Measurements from ENCODE around the gene FNTB.

The FNTB gene

DNA sequence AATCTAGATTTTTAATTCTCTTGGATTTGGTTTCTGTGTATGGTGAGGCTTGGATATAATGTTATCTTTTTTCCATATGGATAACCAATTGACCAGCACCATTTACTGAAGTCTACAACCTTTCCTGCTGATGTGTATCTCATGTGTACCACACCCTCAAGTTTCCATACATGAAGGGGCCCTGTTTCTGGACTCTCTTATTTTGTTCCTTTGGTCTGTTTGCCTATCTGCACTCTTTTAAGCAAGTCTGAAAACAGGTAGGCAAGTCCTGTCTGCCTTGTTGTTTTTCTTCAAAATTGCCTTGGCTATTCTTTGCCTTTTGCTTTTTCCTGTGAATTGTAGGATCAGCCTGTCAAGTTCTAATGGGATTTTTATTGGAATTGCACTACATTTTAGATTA is 71.0 kb downstream of the FNTB start:
- DNase-seq (ENCODE audit: low spot score in 2 of 2) (no peak), ATAC-seq (replicated peaks; ENCODE audit: extremely low read depth, poor library complexity, severe bottlenecking) (no peak)
- Mint-ChIP-seq H3K36me3 (ENCODE audit: insufficient read depth) (peaks cover 21% of the 10 kb centered on the region), H3K4me3 (no peak overlapping the region), H3K27ac (ENCODE audit: low read depth) (peak overlapping the region; percentile 41), H3K27me3 (no peaks in the 10 kb centered on the region), H3K9me3 (no peaks in the 10 kb centered on the region), H3K4me1 (peaks cover 3% of the 10 kb centered on the region)

DNA sequence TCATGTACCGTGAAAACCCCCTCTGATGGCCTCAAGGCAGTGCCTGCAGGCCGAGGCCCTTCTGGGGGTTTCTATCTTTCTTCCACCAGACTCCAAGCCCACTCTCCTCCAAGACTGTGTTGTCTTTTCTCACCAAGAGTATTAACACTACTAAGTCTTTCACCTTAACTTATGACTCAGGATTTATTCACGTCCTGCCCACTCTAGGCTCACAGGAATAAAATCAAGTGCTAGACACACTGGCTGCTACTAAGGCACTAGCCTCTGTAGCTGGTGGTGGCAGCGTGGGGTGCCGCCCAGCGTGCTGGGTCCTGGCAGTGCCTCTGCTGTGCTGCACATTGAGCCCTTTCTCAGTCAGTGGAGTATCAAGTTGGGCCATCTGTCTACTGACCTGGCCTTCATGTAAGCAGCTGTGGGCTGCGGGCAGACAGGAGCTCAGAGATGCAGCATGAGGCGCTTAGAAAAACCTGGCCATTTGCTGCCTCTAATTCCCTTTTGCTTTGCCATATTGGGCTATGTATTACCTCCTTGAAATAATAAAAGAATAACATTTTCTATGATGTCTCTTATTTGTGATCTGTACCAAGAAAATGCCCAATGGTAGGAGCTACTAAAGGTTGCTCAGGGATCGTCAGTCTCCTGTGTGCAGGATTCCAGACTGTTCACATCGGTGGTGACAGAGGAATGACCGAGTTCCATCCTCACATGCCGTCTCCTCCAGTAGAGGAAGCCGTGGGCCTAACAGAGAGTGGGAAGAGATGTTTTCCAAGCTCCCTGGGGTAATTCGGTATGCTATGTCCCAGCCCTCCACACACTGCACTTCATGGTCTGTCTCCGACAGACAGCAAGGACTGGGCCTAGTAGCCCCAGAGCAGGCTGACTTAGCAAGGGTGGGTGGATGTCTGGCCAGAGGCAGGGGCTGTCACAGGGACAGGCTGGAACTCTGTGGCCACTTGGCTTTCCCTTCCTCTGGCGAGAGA is 75.7 kb downstream of the FNTB start:
- H3K4me1 Mint-ChIP-seq = no peaks in the 10 kb centered on the region

DNA sequence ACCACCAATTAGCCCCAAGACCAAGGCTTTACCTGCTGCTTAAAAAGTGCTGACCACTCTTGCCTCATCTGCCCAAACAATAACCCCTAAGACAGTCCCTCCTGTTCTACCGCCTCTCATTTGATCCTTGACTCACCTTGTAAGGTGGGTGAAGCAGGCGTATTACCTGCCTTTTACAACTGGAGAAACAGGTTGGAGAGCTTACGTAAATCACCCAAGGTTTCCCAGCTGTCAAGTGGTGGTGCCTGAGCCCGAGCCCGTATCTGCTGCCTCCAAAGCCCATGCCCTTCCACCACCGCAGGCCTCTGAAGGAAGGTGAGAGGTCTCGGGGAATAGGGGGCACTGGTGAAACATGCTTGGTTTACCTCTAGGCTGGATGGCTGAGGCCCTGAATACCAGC is 79.0 kb downstream of the FNTB start:
- Mint-ChIP-seq H3K36me3 (ENCODE audit: insufficient read depth) (peaks cover 24% of the 10 kb centered on the region), H3K9me3 (no peaks in the 10 kb centered on the region)
- DNase-seq (ENCODE audit: low spot score in 2 of 2) = no peak

More for the DNA sequence above, 75.7 kb downstream of the FNTB start:
- ATAC-seq (replicated peaks; ENCODE audit: extremely low read depth, poor library complexity, severe bottlenecking) (no peak), DNase-seq (ENCODE audit: low spot score in 2 of 2) (no peak)
- H3K27ac Mint-ChIP-seq (ENCODE audit: low read depth) = no peak overlapping the region
- H3K4me3 Mint-ChIP-seq = no peak overlapping the region
- H3K9me3 Mint-ChIP-seq = no peaks in the 10 kb centered on the region
- peaks cover 25% of the 10 kb centered on the region for H3K36me3 Mint-ChIP-seq (ENCODE audit: insufficient read depth)
- H3K27me3 Mint-ChIP-seq = no peaks in the 10 kb centered on the region

DNA sequence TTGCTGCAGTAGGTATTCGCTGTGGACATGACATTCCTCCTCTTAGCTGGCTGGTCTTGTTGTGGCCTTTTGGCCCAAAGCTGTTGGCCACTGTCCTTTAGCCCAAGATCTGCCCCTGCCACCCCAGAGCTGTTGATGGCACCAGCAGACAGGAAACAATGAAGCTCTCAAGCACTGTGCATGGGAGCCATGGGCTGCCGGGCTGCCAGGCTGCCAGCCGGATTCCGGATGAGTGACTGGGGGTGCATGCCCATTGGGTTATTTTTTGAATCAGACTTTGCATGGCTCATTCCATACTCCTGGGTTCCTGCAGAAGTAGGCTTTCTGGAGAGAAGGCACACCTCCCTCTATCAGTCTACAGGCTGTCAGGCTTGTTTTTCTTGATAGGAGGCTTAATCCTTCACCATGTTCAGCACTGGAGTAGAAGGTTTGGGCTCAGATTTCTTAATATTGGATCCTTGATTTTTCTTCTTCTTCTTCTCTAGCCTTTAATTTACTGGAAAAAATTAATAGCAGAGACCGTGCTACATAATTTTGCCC is 83.2 kb downstream of the FNTB start:
- ATAC-seq (replicated peaks; ENCODE audit: extremely low read depth, poor library complexity, severe bottlenecking) (no peak), DNase-seq (ENCODE audit: low spot score in 2 of 2) (no peak)
- peaks cover 18% of the 10 kb centered on the region for H3K4me1 Mint-ChIP-seq
- peaks cover 25% of the 10 kb centered on the region for H3K36me3 Mint-ChIP-seq (ENCODE audit: insufficient read depth)
- H3K27ac Mint-ChIP-seq (ENCODE audit: low read depth) = no peak overlapping the region
- no peak overlapping the region for H3K4me3 Mint-ChIP-seq
- no peaks in the 10 kb centered on the region for H3K27me3 Mint-ChIP-seq
- no peaks in the 10 kb centered on the region for H3K9me3 Mint-ChIP-seq

More for the DNA sequence above, 79.0 kb downstream of the FNTB start:
- no peak for ATAC-seq (replicated peaks; ENCODE audit: extremely low read depth, poor library complexity, severe bottlenecking)
- no peak overlapping the region for H3K27ac Mint-ChIP-seq (ENCODE audit: low read depth)
- H3K4me1 Mint-ChIP-seq = no peaks in the 10 kb centered on the region
- no peak overlapping the region for H3K4me3 Mint-ChIP-seq
- no peaks in the 10 kb centered on the region for H3K27me3 Mint-ChIP-seq

DNA sequence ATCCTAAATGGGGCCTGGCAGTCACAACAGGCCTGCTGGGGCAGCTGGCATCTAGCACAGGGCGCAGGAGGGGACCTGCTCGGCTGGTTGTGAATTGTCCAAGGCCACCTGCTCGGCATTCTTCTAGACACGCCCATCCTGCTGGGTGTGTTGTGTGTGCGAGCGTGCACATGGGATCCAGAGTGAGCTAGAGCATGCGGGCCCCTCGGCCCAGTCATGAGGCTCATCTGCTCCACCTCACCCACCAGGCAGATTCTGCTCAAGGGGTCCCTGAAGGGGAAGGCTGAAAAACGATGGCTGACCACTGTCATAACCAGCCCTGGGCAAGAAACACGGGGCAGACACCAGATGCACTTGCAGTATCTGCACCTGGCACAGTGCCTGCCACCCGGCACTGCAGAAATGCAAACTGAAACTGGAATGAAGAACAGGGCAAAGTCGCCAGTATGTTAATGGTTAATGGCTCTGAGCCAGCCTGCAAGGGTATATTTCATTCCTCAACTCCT is 83.8 kb downstream of the FNTB start:
- H3K27ac Mint-ChIP-seq (ENCODE audit: low read depth) = no peak overlapping the region
- H3K36me3 Mint-ChIP-seq (ENCODE audit: insufficient read depth) = peaks cover 27% of the 10 kb centered on the region
- H3K4me3 Mint-ChIP-seq = no peak overlapping the region

DNA sequence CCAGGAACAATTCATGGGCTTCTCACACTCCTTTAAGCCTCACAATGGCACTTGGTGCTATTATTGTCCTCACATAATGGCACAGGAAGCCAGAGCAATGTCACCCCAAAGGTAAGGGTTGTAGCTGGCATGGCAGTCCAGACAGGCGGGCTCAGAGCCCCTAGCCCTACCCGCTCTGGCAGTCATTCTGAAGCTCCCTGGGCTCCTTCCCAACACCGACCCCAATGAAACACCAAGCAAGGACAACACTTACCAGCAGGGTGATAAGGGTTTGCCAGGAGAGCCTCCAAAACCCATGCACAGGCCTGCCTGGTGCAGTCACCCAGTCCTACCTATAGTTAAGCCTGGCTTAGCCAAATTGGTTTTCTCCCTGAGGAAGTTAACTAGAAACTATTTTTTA is 84.8 kb downstream of the FNTB start:
- ATAC-seq (replicated peaks; ENCODE audit: extremely low read depth, poor library complexity, severe bottlenecking) (no peak), DNase-seq (ENCODE audit: low spot score in 2 of 2) (no peak)
- Mint-ChIP-seq H3K27ac (ENCODE audit: low read depth) (no peak overlapping the region), H3K36me3 (ENCODE audit: insufficient read depth) (peaks cover 29% of the 10 kb centered on the region), H3K9me3 (no peaks in the 10 kb centered on the region), H3K27me3 (no peaks in the 10 kb centered on the region), H3K4me1 (peaks cover 32% of the 10 kb centered on the region), H3K4me3 (no peak overlapping the region)

More for the DNA sequence above, 83.8 kb downstream of the FNTB start:
- ATAC-seq (replicated peaks; ENCODE audit: extremely low read depth, poor library complexity, severe bottlenecking) (no peak), DNase-seq (ENCODE audit: low spot score in 2 of 2) (no peak)
- no peaks in the 10 kb centered on the region for H3K9me3 Mint-ChIP-seq
- peaks cover 24% of the 10 kb centered on the region for H3K4me1 Mint-ChIP-seq
- no peaks in the 10 kb centered on the region for H3K27me3 Mint-ChIP-seq

DNA sequence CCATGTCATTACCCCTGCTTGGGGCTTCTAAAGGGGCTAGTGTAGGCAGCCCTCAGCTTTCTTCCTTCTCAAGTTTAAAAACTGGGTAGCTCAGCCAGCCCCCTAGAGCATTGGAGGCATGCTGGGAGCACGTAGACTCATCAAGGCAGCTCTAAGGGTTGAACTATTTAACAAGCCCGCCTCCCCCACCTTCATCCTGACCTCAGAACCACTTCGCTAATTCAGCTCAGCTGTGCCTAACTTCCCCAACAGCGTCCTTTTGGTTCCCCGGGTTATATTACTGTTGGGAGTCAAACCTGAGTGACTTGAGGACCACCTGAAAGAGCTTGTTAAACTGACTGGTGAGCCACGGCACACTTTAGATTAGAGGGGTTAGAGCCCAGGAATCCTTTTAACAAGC is 85.6 kb downstream of the FNTB start:
- H3K4me1 Mint-ChIP-seq = peaks cover 32% of the 10 kb centered on the region
- H3K36me3 Mint-ChIP-seq (ENCODE audit: insufficient read depth) = peaks cover 34% of the 10 kb centered on the region
- no peaks in the 10 kb centered on the region for H3K27me3 Mint-ChIP-seq
- DNase-seq (ENCODE audit: low spot score in 2 of 2) (no peak), ATAC-seq (replicated peaks; ENCODE audit: extremely low read depth, poor library complexity, severe bottlenecking) (no peak)
- no peaks in the 10 kb centered on the region for H3K9me3 Mint-ChIP-seq
- H3K4me3 Mint-ChIP-seq = no peak overlapping the region
- H3K27ac Mint-ChIP-seq (ENCODE audit: low read depth) = no peak overlapping the region

DNA sequence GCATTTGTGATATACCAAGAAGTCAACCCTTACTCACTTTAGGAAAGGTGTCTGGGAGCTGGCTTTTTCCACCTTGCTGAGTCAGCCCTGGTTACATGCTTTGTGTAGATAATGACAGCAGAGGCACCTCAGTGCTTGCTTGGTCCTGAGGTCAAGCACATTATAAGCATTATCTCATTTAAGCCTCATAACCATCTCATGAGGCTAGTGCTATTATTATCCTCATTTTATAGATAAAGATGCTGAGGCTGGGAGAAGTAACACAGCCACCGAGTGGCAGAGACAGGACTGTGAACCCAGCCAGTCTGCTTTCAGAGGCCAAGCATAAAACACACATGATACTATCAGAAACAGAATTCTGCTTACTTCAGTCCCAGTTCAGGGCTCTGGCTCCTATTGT is 86.2 kb downstream of the FNTB start:
- H3K9me3 Mint-ChIP-seq = no peaks in the 10 kb centered on the region
- peaks cover 32% of the 10 kb centered on the region for H3K4me1 Mint-ChIP-seq
- no peaks in the 10 kb centered on the region for H3K27me3 Mint-ChIP-seq
- H3K36me3 Mint-ChIP-seq (ENCODE audit: insufficient read depth) = peaks cover 40% of the 10 kb centered on the region
- ATAC-seq (replicated peaks; ENCODE audit: extremely low read depth, poor library complexity, severe bottlenecking) = no peak
- no peak overlapping the region for H3K4me3 Mint-ChIP-seq
- DNase-seq (ENCODE audit: low spot score in 2 of 2) = no peak
- H3K27ac Mint-ChIP-seq (ENCODE audit: low read depth) = peak overlapping the region; percentile 38

DNA sequence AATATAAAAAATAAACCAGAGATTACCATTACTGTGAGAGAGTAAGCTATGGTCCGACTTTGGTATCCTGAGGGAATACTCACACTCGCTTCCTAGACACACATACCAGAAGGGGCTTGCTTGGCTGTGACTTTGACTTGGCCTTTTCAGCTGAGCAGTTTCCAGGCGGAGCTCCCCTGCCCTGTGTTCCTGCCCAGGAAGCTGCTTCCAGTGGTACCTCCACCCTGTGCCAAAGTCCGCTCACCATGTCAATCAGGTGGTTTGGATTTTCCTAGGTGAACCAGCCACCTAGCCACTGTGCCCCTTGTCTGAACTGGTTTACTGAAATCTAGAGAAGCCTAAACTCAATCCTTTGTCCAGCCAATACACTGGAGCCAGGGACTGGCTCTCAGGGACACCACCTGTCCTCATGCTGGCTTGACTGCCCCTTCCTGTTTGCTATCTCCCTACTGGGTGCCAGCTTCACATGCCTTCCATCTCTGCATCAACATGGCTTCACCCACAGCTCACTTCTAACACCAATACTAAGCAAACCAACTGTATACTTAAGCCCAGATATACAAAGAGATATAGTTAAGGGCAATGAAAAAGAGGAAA is 87.0 kb downstream of the FNTB start:
- H3K4me3 Mint-ChIP-seq = no peak overlapping the region
- H3K27ac Mint-ChIP-seq (ENCODE audit: low read depth) = peak overlapping the region; percentile 69
- peaks cover 32% of the 10 kb centered on the region for H3K4me1 Mint-ChIP-seq
- H3K9me3 Mint-ChIP-seq = no peaks in the 10 kb centered on the region
- ATAC-seq (replicated peaks; ENCODE audit: extremely low read depth, poor library complexity, severe bottlenecking) = no peak
- H3K27me3 Mint-ChIP-seq = no peaks in the 10 kb centered on the region
- DNase-seq (ENCODE audit: low spot score in 2 of 2) = no peak
- peaks cover 47% of the 10 kb centered on the region for H3K36me3 Mint-ChIP-seq (ENCODE audit: insufficient read depth)

DNA sequence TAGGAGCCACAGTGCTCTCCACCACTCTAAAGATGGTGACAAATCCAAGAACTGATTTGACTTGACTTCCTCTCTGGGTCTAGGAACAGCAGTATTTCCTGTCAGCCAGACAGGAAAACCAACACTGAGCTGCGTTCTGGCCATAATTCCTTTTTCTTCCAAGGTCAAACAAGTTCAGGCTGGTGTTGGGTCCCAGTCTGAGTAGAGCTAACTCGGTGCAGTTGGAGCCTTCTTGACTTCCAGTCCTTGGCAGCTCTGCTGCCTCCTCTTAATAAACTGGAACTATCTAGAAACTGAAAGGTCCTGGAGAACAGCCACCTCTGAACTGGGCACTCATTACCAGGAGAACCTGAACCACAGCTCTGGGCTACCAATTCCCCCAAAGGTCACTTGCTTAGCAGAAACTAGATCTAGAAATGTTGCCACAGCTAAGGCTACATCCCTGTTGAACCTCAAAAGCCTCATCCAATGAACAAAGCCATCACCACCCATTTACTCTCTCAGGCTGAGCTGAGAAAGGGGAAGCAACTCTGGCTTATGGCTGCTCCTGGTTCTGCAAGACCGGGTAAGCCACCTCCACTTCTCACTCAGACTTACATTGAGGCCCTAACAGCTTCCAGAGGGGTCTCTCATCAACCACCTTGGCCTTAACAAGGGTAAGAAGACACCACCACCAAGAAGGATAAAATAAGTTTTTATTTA is 87.9 kb downstream of the FNTB start:
- Mint-ChIP-seq H3K9me3 (no peaks in the 10 kb centered on the region), H3K36me3 (ENCODE audit: insufficient read depth) (peaks cover 53% of the 10 kb centered on the region), H3K27me3 (no peaks in the 10 kb centered on the region), H3K27ac (ENCODE audit: low read depth) (peak overlapping the region; percentile 69), H3K4me1 (peaks cover 39% of the 10 kb centered on the region), H3K4me3 (no peak overlapping the region)
- no peak for ATAC-seq (replicated peaks; ENCODE audit: extremely low read depth, poor library complexity, severe bottlenecking)
- DNase-seq (ENCODE audit: low spot score in 2 of 2) = no peak

DNA sequence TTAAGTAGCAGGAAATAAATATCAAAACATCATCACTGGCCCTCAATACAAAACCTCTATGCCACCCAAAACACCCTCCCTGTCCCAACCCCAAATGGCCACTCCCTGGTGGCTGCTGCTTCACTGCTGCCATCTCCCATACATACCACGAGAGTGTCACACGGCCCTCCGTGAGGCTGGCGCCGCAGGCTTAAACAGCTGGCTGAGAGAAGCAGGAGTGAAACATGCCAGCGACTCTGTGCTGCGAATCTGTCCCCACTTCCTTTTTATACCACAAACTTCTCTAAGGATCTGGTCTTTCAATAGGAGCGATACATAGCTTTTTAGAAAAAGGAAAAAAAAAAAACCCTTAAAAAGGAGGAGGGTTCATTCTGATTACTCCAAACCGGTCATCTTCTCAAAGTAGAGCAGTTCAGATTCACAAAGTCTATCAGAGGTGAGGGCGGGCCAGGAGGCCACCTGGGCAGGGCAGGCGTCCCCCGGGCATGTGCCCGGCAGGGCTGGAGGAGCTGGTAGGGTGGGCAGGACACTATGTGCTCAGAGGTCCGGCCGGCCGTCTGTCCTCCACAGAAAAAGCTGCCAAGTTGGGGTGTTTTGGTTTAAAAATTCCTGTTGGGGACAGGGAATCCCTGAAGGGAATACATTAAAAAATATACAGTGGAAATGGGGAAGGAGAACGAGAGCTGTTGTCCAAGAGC is 89.1 kb downstream of the FNTB start:
- peak overlapping the region; percentile 69 for H3K27ac Mint-ChIP-seq (ENCODE audit: low read depth)
- ATAC-seq (replicated peaks; ENCODE audit: extremely low read depth, poor library complexity, severe bottlenecking) (no peak), DNase-seq (ENCODE audit: low spot score in 2 of 2) (no peak)
- no peak overlapping the region for H3K4me3 Mint-ChIP-seq
- H3K9me3 Mint-ChIP-seq = no peaks in the 10 kb centered on the region
- H3K27me3 Mint-ChIP-seq = no peaks in the 10 kb centered on the region
- peaks cover 51% of the 10 kb centered on the region for H3K4me1 Mint-ChIP-seq
- H3K36me3 Mint-ChIP-seq (ENCODE audit: insufficient read depth) = peaks cover 58% of the 10 kb centered on the region

DNA sequence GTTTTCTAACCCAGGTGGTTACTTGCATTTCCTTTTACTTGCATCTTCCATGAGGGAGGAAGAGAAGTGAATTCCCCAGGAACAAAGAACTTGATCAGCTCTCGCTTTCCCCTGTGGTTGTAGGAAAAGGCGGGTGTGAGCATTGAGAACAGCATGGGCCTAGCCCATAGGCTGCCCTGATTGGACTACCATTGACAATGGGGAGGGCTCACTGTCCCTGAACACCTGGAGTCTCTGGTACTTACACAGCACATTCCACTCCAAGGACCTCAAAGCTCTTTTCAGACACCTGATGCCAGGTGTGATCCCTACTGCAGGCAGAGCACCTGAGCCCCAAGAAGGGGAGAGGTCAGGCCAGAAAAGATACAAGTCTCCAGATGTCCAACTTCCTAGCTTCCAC is 90.6 kb downstream of the FNTB start:
- H3K9me3 Mint-ChIP-seq = no peaks in the 10 kb centered on the region
- ATAC-seq (replicated peaks; ENCODE audit: extremely low read depth, poor library complexity, severe bottlenecking) (no peak), DNase-seq (ENCODE audit: low spot score in 2 of 2) (no peak)
- H3K36me3 Mint-ChIP-seq (ENCODE audit: insufficient read depth) = peaks cover 69% of the 10 kb centered on the region
- no peaks in the 10 kb centered on the region for H3K27me3 Mint-ChIP-seq
- no peak overlapping the region for H3K27ac Mint-ChIP-seq (ENCODE audit: low read depth)
- peaks cover 67% of the 10 kb centered on the region for H3K4me1 Mint-ChIP-seq
- H3K4me3 Mint-ChIP-seq = peak overlapping the region; percentile 23

Data from central memory CD8-positive, alpha-beta T cell (primary cell).